Parathyroid adenoma (tissue), 2 donors: ENCODE results near the gene CCDC90B.

Source experiments
- H2AFZ ChIP-seq: fragments of 300-600 bp; sonication (generic); one replicate; pipeline ENCODE4 v1.7.0; 2017; ENCODE audit warnings: antibody characterized with exemption, mild to moderate bottlenecking
- H3K27ac ChIP-seq: fragments of 300-600 bp; sonication (generic); one replicate; pipeline ENCODE4 v1.7.0; 2017
- H3K27me3 ChIP-seq: fragments of 300-600 bp; sonication (generic); one replicate; pipeline ENCODE4 v1.7.0; 2017; ENCODE audit warnings: low read length; ENCODE audit not compliant: control insufficient read depth, insufficient read depth
- H3K36me3 ChIP-seq: fragments of 300-600 bp; sonication (generic); one replicate; pipeline ENCODE4 v1.7.0; 2017; ENCODE audit warnings: low read length; ENCODE audit not compliant: control insufficient read depth, insufficient read depth
- H3K4me1 ChIP-seq: fragments of 300-600 bp; sonication (generic); one replicate; pipeline ENCODE4 v1.7.0; 2017; ENCODE audit warnings: control low read depth
- H3K4me2 ChIP-seq: fragments of 300-600 bp; sonication (generic); one replicate; pipeline ENCODE4 v1.7.0; 2017; ENCODE audit warnings: low read length
- H3K4me3 ChIP-seq: fragments of 300-600 bp; sonication (generic); one replicate; pipeline ENCODE4 v1.7.0; 2017; ENCODE audit warnings: low read depth, low read length
- H3K79me2 ChIP-seq: fragments of 300-600 bp; sonication (generic); one replicate; pipeline ENCODE4 v1.7.0; 2017; ENCODE audit warnings: control low read depth
- H3K9ac ChIP-seq: fragments of 300-600 bp; sonication (generic); one replicate; pipeline ENCODE4 v1.7.0; 2017; ENCODE audit warnings: mild to moderate bottlenecking
- H3K9me3 ChIP-seq: fragments of 300-600 bp; sonication (generic); one replicate; pipeline ENCODE4 v1.7.0; 2017; ENCODE audit warnings: low read length; ENCODE audit not compliant: control insufficient read depth
- CTCF ChIP-seq: fragments of 300-600 bp; sonication (generic); IDR thresholded peaks from one replicate; pipeline ENCODE4 v1.7.0; 2017; ENCODE audit warnings: antibody characterized with exemption, mild to moderate bottlenecking
- donor health status: primary hyperparathyroidism.

Gene CCDC90B

DNA sequence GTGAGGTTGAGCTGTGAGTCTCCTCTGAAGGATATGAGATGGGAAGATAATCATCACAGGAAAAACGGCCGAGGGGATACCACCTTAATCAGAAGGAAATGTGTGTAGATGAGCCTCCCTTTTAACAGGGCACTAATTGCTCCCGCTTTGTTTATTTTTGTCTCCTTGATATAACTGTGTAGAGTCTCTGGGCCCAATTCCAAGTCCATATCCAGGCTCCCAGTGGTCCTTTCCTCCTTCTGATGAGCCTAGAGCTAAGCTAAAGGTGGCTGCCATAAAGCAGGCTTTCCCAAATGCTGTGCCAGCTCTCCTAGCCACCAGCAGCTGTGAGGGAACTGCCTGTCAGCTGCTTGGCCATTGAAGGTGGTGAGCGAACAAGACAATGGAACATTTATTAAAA, 17.1 kb upstream of the CCDC90B start:
- no peaks in the 10 kb centered on the region for H3K9me3 ChIP-seq
- H3K4me1 ChIP-seq = no peaks in the 10 kb centered on the region
- H3K27ac ChIP-seq = no peak overlapping the region
- no peaks in the 10 kb centered on the region for H3K27me3 ChIP-seq
- no peaks in the 10 kb centered on the region for H3K36me3 ChIP-seq
- H2AFZ ChIP-seq = no peak overlapping the region
- no peak overlapping the region for H3K9ac ChIP-seq
- no peak for TF ChIP-seq CTCF
- no peaks in the 10 kb centered on the region for H3K79me2 ChIP-seq
- H3K4me3 ChIP-seq = no peak overlapping the region
- H3K4me2 ChIP-seq = no peak overlapping the region

DNA sequence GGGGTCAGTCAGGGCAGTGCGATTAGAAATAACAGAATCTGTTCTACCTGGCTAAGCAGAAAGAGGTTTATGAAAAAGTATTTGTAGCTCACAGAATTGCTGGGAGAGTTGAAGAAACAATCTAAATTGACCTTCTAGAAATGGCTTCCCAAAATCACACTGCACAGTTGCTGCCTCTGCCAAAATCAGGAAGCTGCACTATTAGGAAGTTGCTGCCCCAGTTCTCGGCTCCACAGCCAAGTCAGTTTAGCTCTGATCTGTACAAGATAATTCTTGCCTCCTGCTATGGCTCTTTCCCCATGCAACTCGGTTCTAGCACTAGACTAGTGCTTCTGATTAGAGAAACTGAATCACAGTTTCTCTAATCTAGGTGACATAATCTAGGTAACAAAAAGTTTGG, 16.0 kb upstream of the CCDC90B start:
- no peaks in the 10 kb centered on the region for H3K36me3 ChIP-seq

DNA sequence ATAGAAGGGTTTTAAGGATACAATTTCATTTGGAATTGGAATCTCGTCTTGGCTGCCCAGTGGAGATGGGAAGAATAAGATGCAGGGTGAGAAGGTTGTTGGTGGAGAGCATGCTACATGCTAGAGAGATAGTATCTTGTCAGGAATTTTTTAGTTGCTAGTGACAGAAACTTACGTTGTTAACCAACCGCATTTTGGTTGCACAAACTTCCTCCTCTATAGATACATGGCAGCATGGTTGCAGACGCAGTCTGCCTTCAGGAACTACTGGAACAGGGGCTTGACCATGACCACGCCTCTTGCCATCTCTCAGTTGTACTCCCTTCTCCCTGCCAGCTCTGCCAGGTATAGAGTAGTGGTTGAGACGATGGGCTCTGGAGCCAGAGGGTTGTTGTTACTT, 13.5 kb upstream of the CCDC90B start:
- TF ChIP-seq CTCF = no peak
- H3K9me3 ChIP-seq = no peaks in the 10 kb centered on the region
- H3K9ac ChIP-seq = no peak overlapping the region
- no peak overlapping the region for H3K4me2 ChIP-seq
- H3K27me3 ChIP-seq = no peaks in the 10 kb centered on the region
- H3K4me1 ChIP-seq = no peaks in the 10 kb centered on the region
- H3K36me3 ChIP-seq = no peaks in the 10 kb centered on the region
- H2AFZ ChIP-seq = no peak overlapping the region
- H3K4me3 ChIP-seq = no peak overlapping the region
- no peaks in the 10 kb centered on the region for H3K79me2 ChIP-seq
- no peak overlapping the region for H3K27ac ChIP-seq

More for the DNA sequence above, 16.0 kb upstream of the CCDC90B start:
- Histone ChIP-seq H3K9ac (no peak overlapping the region), H3K4me3 (no peak overlapping the region), H3K4me2 (no peak overlapping the region), H3K27ac (no peak overlapping the region), H2AFZ (no peak overlapping the region), H3K79me2 (no peaks in the 10 kb centered on the region), H3K4me1 (no peaks in the 10 kb centered on the region), H3K9me3 (no peaks in the 10 kb centered on the region), H3K27me3 (no peaks in the 10 kb centered on the region)
- no peak for TF ChIP-seq CTCF

- Histone ChIP-seq H3K79me2 (no peaks in the 10 kb centered on the region), H3K4me3 (no peak overlapping the region), H3K27me3 (no peaks in the 10 kb centered on the region), H3K9me3 (no peaks in the 10 kb centered on the region), H3K27ac (no peak overlapping the region), H3K4me1 (no peaks in the 10 kb centered on the region), H3K9ac (no peak overlapping the region), H2AFZ (no peak overlapping the region), H3K36me3 (no peaks in the 10 kb centered on the region), H3K4me2 (no peak overlapping the region)
- TF ChIP-seq CTCF = no peak
Observed at GRCh38 chr11:83294208-83294607, 8.0 kb upstream of the CCDC90B start.

DNA sequence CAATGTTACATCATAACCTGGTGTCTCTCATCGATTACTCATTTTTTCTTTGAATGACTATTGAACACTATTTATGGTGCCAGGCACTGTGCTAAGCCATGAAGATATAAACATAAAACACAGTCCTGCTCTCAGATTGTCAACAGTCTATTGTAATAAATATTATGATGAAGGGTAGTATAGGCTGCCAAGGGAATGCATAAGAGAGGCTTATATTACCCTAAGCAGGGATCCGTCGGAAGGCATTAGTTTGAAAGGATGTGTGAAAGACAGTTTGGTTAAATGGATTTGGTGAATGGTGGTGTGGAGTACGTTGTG, 7.2 kb upstream of the CCDC90B start:
- Histone ChIP-seq H3K9me3 (no peaks in the 10 kb centered on the region), H3K27me3 (no peaks in the 10 kb centered on the region), H3K4me2 (no peak overlapping the region), H3K9ac (no peak overlapping the region), H3K79me2 (no peaks in the 10 kb centered on the region), H3K27ac (no peak overlapping the region), H3K36me3 (no peaks in the 10 kb centered on the region), H2AFZ (no peak overlapping the region), H3K4me3 (no peak overlapping the region), H3K4me1 (no peaks in the 10 kb centered on the region)
- no peak for TF ChIP-seq CTCF
